ENCODE measurements around the gene SLC23A3.

SLC23A3 gene

DNA sequence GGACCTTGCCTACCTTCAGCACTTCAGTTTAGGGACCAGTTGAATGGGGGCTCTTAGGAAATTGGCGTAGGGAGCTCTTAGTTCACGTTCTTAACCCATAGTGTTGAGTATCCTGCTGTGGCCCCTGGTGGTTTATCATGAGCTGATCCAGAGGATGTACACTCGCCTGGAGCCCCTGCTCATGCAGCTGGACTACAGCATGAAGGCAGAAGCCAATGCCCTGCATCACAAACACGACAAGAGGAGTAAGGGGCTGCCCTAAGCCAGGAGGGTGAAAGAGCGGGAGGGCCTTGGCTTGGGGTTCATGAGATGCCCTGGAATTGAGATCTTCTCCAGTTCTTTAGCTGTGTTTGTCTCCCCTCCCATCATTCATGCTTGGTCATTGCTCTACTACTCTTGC is 11.1 kb upstream of the SLC23A3 start:
- no peak overlapping the region for H3K4me3 ChIP-seq (ENCODE audit: low read length in 2 of 2)
- peaks cover 44 to 45% of the 10 kb centered on the region in 2 donors for H3K36me3 ChIP-seq (ENCODE audit: control insufficient read depth in 2 of 2, insufficient read depth in 2 of 2, low read length in 2 of 2)
- H3K27me3 ChIP-seq (ENCODE audit: control insufficient read depth in 1 of 2, insufficient read depth in 2 of 2, low read length in 2 of 2), result no peaks in the 10 kb centered on the region
- peaks cover 38% of the 10 kb centered on the region for H3K4me1 ChIP-seq (ENCODE audit: control insufficient read depth, insufficient read depth, low read length)
- no peak overlapping the region for H3K9ac ChIP-seq (ENCODE audit: low read length in 2 of 2)
- no peak overlapping the region for H3K27ac ChIP-seq (ENCODE audit: low read length)
- H3K9me3 ChIP-seq (ENCODE audit: control insufficient read depth in 2 of 2, low read length in 2 of 2), result no peaks in the 10 kb centered on the region

DNA sequence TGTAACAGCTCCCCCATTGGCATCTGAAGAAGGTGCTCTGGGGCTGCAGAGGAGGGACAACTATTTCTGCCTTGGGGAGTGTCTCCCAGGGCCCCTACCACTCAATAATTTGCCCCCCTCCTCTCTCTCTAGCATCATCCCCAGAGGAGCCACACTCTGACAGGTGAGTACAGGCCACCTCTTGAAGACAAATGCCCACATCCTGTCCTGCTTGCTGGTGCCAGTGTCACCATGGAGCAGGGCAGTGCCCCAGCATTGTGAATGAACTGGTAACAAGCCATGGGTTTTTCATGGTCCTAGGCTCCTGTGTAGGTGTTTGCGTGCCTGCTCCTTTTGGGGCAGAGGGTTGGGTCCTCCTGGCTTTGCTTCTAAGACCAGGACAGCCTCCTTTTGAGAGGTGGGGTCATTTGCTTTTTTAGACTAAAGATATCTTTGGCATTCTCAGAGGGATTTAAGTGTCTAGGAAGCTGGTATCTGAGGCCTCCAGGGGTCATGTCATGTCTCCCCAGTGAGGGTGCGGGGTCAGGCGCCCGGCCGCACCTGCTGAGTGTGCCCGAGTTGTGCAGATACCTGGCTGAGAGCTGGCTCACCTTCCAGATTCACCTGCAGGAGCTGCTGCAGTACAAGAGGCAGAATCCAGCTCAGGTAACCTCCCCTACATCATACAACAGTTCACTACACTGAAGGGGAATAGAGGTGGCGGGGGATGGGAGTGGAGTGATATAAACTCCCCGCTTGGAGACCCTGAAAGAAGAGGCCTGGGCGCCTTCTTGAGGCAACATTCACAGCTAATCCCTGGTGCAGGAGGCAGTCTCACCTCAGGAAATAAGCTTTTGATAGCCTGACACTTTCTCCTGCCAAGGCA is 10.0 kb upstream of the SLC23A3 start:
- peaks cover 45 to 46% of the 10 kb centered on the region in 2 donors for H3K36me3 ChIP-seq (ENCODE audit: control insufficient read depth in 2 of 2, insufficient read depth in 2 of 2, low read length in 2 of 2)
- peaks cover 46% of the 10 kb centered on the region for H3K4me1 ChIP-seq (ENCODE audit: control insufficient read depth, insufficient read depth, low read length)
- peak overlapping the region in 1 of 2 donors; percentile 93 for H3K4me3 ChIP-seq (ENCODE audit: low read length in 2 of 2)
- H3K9me3 ChIP-seq (ENCODE audit: control insufficient read depth in 2 of 2, low read length in 2 of 2), result no peaks in the 10 kb centered on the region
- H3K27ac ChIP-seq (ENCODE audit: low read length), result no peak overlapping the region
- H3K9ac ChIP-seq (ENCODE audit: low read length in 2 of 2), result peak overlapping the region in 1 of 2 donors; percentile 82
- no peaks in the 10 kb centered on the region for H3K27me3 ChIP-seq (ENCODE audit: control insufficient read depth in 1 of 2, insufficient read depth in 2 of 2, low read length in 2 of 2)

DNA sequence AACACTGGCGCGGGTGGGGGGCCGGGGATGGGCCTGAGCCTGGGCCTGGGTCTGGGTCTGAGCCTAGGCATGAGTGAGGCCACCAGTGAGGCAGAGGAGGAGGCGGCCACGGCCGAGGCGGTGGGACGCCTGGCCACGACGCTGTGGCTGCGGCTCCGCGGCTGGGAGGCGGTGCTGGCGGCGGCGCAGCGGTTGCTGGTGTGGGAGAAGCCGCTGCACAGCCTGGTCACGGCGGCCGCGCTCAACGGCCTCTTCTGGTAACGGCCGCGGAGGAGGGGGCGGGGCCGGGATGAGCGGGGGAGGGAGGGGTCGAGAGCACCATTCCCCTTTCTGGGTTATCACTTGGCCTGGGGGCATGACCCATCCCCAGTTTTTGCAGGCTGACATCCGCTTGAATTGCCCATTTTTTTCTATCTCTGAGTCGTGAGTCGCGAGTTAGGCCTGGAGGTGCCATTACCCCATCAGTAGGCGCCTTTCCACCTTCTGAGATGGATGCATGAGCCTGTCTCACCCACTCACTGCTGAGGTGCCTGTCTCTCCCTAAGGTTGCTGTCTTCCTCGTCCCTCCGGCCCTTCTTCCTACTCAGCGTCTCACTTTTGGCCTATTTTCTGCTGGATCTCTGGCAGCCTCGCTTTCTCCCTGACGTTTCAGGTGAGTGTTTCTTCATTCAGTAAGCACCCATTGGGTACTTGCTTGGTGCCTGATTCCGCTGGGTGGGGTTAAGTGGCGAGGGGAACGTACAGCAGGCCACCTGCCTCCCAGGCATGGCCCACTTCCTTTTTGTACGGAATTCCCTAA is 8.7 kb upstream of the SLC23A3 start:
- H3K27me3 ChIP-seq (ENCODE audit: control insufficient read depth in 1 of 2, insufficient read depth in 2 of 2, low read length in 2 of 2), result no peaks in the 10 kb centered on the region
- peaks cover 50% of the 10 kb centered on the region for H3K4me1 ChIP-seq (ENCODE audit: control insufficient read depth, insufficient read depth, low read length)
- peak overlapping the region; percentile 67 to 93 for H3K4me3 ChIP-seq (ENCODE audit: low read length in 2 of 2)
- H3K36me3 ChIP-seq (ENCODE audit: control insufficient read depth in 2 of 2, insufficient read depth in 2 of 2, low read length in 2 of 2), result peaks cover 51% of the 10 kb centered on the region in 2 donors
- peak overlapping the region; percentile 82 to 99 for H3K9ac ChIP-seq (ENCODE audit: low read length in 2 of 2)
- no peaks in the 10 kb centered on the region for H3K9me3 ChIP-seq (ENCODE audit: control insufficient read depth in 2 of 2, low read length in 2 of 2)
- peak overlapping the region; percentile 99 for H3K27ac ChIP-seq (ENCODE audit: low read length)

DNA sequence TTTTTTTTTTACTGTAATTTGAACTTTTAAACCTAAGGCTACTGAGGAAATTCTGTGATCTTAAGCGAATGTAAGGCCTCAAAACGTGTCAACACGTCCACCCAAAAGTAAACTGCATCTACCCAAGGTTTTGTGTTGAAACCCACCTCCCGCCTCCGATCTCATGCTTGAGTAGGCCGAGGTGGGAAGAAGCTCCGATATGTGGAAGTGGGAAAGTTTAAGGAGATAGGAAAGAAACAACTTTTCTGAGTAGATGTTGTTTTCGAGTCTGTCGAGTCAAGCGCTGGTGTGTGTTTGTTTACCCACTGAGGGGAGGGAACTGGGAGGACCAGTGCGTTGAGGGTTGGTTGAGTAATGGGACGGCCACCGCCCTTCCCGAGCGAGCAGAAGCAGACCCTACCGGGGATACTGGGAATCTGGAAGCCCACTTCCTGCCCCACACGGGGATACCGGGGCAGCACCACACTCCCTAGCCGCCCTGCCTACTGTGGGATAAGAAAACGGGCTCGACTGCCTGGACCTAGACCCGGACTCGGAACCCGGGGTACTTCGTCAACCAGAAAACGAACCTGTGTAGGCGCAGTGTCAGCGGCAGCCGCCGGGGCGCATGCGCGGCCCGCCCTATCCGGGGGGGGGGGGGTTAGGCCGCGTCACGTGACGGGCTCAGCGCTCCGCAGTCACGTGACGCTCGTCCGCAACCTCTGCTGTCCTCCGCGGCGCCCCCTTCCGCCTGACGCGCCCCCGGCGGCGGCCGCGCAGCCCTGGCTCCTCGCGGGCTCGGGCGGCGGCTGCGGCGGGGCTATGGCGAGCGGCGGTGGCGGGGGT is 7.9 kb upstream of the SLC23A3 start, which contains the start of gene RETREG2:
RETREG2 (plus strand) TSS at position 724 of the 825 bp plus-strand sequence; CDS start at position 802, 78 bp downstream.
- Histone ChIP-seq H3K36me3 (ENCODE audit: control insufficient read depth in 2 of 2, insufficient read depth in 2 of 2, low read length in 2 of 2) (peaks cover 47 to 51% of the 10 kb centered on the region in 2 donors), H3K4me3 (ENCODE audit: low read length in 2 of 2) (peak within 1 kb of the TSS; percentile 88 to 93), H3K27me3 (ENCODE audit: control insufficient read depth in 1 of 2, insufficient read depth in 2 of 2, low read length in 2 of 2) (no peaks in the 10 kb centered on the region), H3K9me3 (ENCODE audit: control insufficient read depth in 2 of 2, low read length in 2 of 2) (no peaks in the 10 kb centered on the region), H3K9ac (ENCODE audit: low read length in 2 of 2) (peak within 1 kb of the TSS; percentile 99), H3K4me1 (ENCODE audit: control insufficient read depth, insufficient read depth, low read length) (peaks cover 50% of the 10 kb centered on the region), H3K27ac (ENCODE audit: low read length) (peak within 1 kb of the TSS; percentile 99)

DNA sequence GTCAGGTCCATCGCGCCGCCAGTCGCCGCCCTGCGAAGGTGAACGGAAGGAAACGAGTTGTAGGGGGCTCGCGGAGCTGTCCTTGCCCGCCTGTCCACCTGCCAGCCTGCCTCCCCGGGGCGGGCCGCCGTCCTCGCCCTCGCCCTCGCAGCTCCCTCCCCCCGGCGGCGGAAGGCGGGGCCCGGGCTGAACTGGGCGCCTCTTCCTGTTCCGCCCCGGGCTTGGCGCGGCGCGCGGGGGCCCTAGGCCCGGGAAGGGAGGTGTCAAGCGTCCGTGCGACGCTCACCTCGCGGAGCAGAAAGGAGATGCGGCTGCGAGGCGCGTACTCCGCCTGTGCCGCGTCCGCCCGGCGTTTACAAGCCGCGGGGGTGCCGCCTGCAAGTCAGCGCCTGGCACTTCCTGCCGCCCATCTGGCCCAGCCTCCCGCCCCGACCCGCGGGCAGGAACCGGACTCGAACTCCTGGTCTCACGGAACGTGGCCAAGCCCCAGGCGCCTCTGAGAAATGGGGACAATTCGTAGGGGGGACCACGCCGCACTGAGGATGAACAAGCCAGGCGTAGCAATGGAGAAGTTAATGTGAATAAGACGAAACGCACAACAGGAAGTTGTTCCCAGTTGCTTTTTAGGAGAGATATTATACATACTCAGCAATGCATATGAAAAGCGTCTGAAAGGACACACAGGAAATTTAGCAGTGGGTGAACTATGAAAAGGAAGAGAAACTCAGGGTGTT is 7.2 kb upstream of the SLC23A3 start, which contains the start of gene CNPPD1:
CNPPD1 (minus strand) TSS at position 108 of the 734 bp plus-strand sequence; CDS start at position 11, 97 bp downstream.
- H3K4me3 ChIP-seq (ENCODE audit: low read length in 2 of 2), result peak within 1 kb of the TSS; percentile 88 to 93
- no peaks in the 10 kb centered on the region for H3K27me3 ChIP-seq (ENCODE audit: control insufficient read depth in 1 of 2, insufficient read depth in 2 of 2, low read length in 2 of 2)
- peaks cover 50% of the 10 kb centered on the region for H3K4me1 ChIP-seq (ENCODE audit: control insufficient read depth, insufficient read depth, low read length)
- H3K9me3 ChIP-seq (ENCODE audit: control insufficient read depth in 2 of 2, low read length in 2 of 2), result no peaks in the 10 kb centered on the region
- peak within 1 kb of the TSS; percentile 99 for H3K9ac ChIP-seq (ENCODE audit: low read length in 2 of 2)
- peak within 1 kb of the TSS; percentile 99 for H3K27ac ChIP-seq (ENCODE audit: low read length)
- H3K36me3 ChIP-seq (ENCODE audit: control insufficient read depth in 2 of 2, insufficient read depth in 2 of 2, low read length in 2 of 2), result peaks cover 40 to 48% of the 10 kb centered on the region in 2 donors

DNA sequence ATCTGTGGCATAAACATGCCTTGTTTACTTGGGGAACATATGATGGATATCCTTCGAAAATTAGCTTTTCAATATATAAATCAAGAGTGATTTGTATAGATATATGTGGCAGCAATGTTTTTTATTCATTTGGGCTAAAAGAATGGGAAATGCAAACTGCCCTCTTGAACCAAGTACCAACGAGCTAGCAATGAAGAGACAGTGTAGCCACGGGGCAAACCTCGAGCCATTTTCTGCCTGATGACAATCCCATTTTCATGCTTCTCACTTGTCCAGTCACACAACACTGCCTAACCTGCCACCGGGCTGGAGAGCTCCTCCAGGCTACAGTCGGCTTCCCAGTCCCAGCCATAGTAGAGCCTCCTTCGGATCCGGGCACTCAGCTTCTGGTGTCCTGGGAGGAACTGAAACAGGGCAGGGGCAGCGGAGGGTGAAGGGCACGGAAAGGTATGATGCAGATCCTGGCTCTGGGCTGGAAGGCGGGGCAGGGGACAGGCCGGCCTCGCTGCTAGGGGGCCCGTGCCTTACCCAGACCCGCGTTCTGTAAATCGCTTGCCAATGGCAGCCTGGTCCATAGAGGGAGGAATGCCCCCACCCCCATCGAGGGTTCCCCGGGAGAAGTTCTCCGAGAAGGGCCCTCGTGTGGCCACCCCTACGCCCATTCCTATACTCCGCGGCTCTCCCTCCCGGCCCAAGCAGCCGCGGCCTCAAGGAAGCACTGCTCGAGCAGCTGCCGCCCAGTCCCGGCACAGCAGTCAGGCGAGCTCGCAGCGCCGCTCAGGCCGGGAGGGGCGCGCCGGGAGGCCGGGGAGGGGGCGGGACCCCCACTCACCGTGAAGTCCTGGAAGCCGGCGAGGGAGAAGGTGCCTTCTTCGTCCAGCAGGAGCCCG is 6.3 kb upstream of the SLC23A3 start:
- H3K9ac ChIP-seq (ENCODE audit: low read length in 2 of 2), result peak overlapping the region; percentile 99
- no peaks in the 10 kb centered on the region for H3K27me3 ChIP-seq (ENCODE audit: control insufficient read depth in 1 of 2, insufficient read depth in 2 of 2, low read length in 2 of 2)
- peaks cover 32 to 41% of the 10 kb centered on the region in 2 donors for H3K36me3 ChIP-seq (ENCODE audit: control insufficient read depth in 2 of 2, insufficient read depth in 2 of 2, low read length in 2 of 2)
- peak overlapping the region; percentile 99 for H3K27ac ChIP-seq (ENCODE audit: low read length)
- H3K9me3 ChIP-seq (ENCODE audit: control insufficient read depth in 2 of 2, low read length in 2 of 2), result no peaks in the 10 kb centered on the region
- peak overlapping the region; percentile 88 to 93 for H3K4me3 ChIP-seq (ENCODE audit: low read length in 2 of 2)
- peaks cover 53% of the 10 kb centered on the region for H3K4me1 ChIP-seq (ENCODE audit: control insufficient read depth, insufficient read depth, low read length)

DNA sequence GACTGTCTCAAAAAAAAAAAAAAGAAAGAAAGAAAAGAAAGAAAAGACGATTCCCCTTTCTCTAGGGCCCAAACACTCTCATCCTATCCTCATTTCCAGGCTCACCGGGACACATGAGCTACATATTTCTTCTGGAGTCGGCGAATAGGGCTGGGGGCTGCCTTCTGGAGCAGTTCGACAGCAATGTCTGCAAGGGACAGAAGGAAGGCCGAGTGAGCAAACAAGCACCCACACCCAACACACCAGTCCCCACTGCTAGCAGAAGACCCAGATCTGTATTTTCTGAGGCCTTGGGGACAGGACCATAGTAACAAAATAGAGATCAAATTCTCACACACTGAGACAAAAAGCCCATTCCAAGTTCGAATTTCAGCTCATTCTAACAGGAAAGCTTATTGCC is 5.7 kb upstream of the SLC23A3 start:
- Histone ChIP-seq H3K4me1 (ENCODE audit: control insufficient read depth, insufficient read depth, low read length) (peaks cover 51% of the 10 kb centered on the region), H3K4me3 (ENCODE audit: low read length in 2 of 2) (peak overlapping the region; percentile 88 to 93), H3K27me3 (ENCODE audit: control insufficient read depth in 1 of 2, insufficient read depth in 2 of 2, low read length in 2 of 2) (no peaks in the 10 kb centered on the region), H3K36me3 (ENCODE audit: control insufficient read depth in 2 of 2, insufficient read depth in 2 of 2, low read length in 2 of 2) (peaks cover 25 to 34% of the 10 kb centered on the region in 2 donors), H3K27ac (ENCODE audit: low read length) (no peak overlapping the region), H3K9ac (ENCODE audit: low read length in 2 of 2) (peak overlapping the region; percentile 99), H3K9me3 (ENCODE audit: control insufficient read depth in 2 of 2, low read length in 2 of 2) (no peaks in the 10 kb centered on the region)

DNA sequence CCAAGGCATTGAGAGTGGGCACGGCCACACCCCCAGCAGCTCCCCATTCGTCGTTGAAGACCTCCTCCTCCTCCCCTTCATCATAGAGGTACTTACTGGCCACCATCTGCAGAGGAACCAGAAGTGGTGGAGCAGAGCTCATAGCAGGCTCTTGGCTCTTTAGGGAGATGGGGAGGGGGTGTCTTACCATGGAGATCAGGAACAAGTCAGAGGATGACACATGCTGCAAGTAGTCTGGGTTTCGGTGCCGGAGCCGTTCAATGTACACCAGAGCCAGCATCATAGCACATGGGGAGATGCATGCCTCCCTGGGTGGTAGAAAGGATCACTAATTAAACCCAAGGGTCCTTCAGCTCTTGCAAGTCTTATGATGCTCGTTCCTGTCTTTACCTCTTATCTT is 5.0 kb upstream of the SLC23A3 start:
- Histone ChIP-seq H3K36me3 (ENCODE audit: control insufficient read depth in 2 of 2, insufficient read depth in 2 of 2, low read length in 2 of 2) (peaks cover 19 to 27% of the 10 kb centered on the region in 2 donors), H3K4me1 (ENCODE audit: control insufficient read depth, insufficient read depth, low read length) (peaks cover 46% of the 10 kb centered on the region), H3K27me3 (ENCODE audit: control insufficient read depth in 1 of 2, insufficient read depth in 2 of 2, low read length in 2 of 2) (no peaks in the 10 kb centered on the region), H3K9me3 (ENCODE audit: control insufficient read depth in 2 of 2, low read length in 2 of 2) (no peaks in the 10 kb centered on the region), H3K27ac (ENCODE audit: low read length) (no peak overlapping the region), H3K9ac (ENCODE audit: low read length in 2 of 2) (peak overlapping the region in 1 of 2 donors; percentile 29), H3K4me3 (ENCODE audit: low read length in 2 of 2) (no peak overlapping the region)

DNA sequence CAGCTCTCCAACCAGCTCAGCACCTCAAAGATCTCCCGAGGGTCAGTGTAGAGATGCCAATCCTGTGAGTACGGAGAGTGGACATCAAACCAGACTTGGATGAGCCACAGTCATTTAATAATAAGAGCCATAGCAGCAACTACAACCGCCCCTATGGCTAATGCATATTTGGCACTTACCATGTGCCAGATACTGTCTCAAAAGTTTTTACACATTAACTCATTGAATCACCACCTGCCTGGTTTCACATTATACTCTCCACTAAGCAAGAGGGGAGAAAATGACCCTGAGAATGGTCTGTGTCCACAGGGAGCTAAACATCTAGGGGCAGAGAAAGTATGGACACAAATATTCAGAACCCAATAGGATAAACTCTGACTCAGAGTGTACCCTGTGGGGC is 4.3 kb upstream of the SLC23A3 start:
- Histone ChIP-seq H3K9me3 (ENCODE audit: control insufficient read depth in 2 of 2, low read length in 2 of 2) (no peaks in the 10 kb centered on the region), H3K27me3 (ENCODE audit: control insufficient read depth in 1 of 2, insufficient read depth in 2 of 2, low read length in 2 of 2) (no peaks in the 10 kb centered on the region), H3K27ac (ENCODE audit: low read length) (no peak overlapping the region), H3K4me1 (ENCODE audit: control insufficient read depth, insufficient read depth, low read length) (peaks cover 40% of the 10 kb centered on the region), H3K9ac (ENCODE audit: low read length in 2 of 2) (no peak overlapping the region), H3K36me3 (ENCODE audit: control insufficient read depth in 2 of 2, insufficient read depth in 2 of 2, low read length in 2 of 2) (peaks cover 15 to 24% of the 10 kb centered on the region in 2 donors), H3K4me3 (ENCODE audit: low read length in 2 of 2) (no peak overlapping the region)
